GM19395 (cell line): ENCODE results near the gene EYA2.

ENCODE experiments used
- ATAC-seq: cut with Tn5 transposase; IDR thresholded peaks from one replicate; pipeline ENCODE4 v1.9.1; 2021; ENCODE audit warnings: mild to moderate bottlenecking, moderate library complexity; ENCODE audit not compliant: unreplicated experiment

EYA2 gene

GRCh38 chr20:47216819-47217410 lies 322.3 kb downstream of the EYA2 start:
- no peak for ATAC-seq

- ATAC-seq: no peak
These were observed 323.1 kb downstream of the EYA2 start for GRCh38 chr20:47217482-47218446.

- ATAC-seq: no peak
These were observed 325.5 kb downstream of the EYA2 start for GRCh38 chr20:47220161-47220582.

GRCh38 chr20:47221036-47221625 lies 326.5 kb downstream of the EYA2 start:
- no peak for ATAC-seq

- ATAC-seq: no peak
These were observed 328.0 kb downstream of the EYA2 start for GRCh38 chr20:47222468-47223119.

- ATAC-seq: no peak
These were observed 329.3 kb downstream of the EYA2 start for GRCh38 chr20:47223896-47224295.

GRCh38 chr20:47224300-47224791 lies 329.7 kb downstream of the EYA2 start:
- ATAC-seq: no peak

GRCh38 chr20:47224857-47225256 lies 330.2 kb downstream of the EYA2 start:
- ATAC-seq: no peak

GRCh38 chr20:47225458-47225857 lies 330.8 kb downstream of the EYA2 start:
- ATAC-seq: no peak

- no peak for ATAC-seq
These were observed 332.5 kb downstream of the EYA2 start for GRCh38 chr20:47227119-47227518.

GRCh38 chr20:47227576-47227975 lies 332.9 kb downstream of the EYA2 start:
- no peak for ATAC-seq

- no peak for ATAC-seq
These were observed 334.0 kb downstream of the EYA2 start for GRCh38 chr20:47228654-47229053.

- ATAC-seq: no peak
These were observed 336.2 kb downstream of the EYA2 start for GRCh38 chr20:47230811-47231256.

GRCh38 chr20:47231382-47232039 lies 336.9 kb downstream of the EYA2 start:
- no peak for ATAC-seq

GRCh38 chr20:47232518-47232917 lies 337.9 kb downstream of the EYA2 start:
- ATAC-seq: no peak

GRCh38 chr20:47233333-47234188 lies 338.9 kb downstream of the EYA2 start:
- ATAC-seq: no peak

- ATAC-seq: no peak
These were observed 340.5 kb downstream of the EYA2 start for GRCh38 chr20:47235111-47235510.

GRCh38 chr20:47235853-47236638 lies 341.4 kb downstream of the EYA2 start:
- ATAC-seq: no peak

- no peak for ATAC-seq
These were observed 341.9 kb downstream of the EYA2 start for GRCh38 chr20:47236639-47236900.
